HG02678 (cell line): ENCODE results near the gene LRRC15.

ENCODE experiments used
- ATAC-seq: cut with Tn5 transposase; IDR thresholded peaks from one replicate; pipeline ENCODE4 v1.9.1; 2021; ENCODE audit warnings: mild to moderate bottlenecking, moderate library complexity; ENCODE audit not compliant: unreplicated experiment

Gene LRRC15

DNA sequence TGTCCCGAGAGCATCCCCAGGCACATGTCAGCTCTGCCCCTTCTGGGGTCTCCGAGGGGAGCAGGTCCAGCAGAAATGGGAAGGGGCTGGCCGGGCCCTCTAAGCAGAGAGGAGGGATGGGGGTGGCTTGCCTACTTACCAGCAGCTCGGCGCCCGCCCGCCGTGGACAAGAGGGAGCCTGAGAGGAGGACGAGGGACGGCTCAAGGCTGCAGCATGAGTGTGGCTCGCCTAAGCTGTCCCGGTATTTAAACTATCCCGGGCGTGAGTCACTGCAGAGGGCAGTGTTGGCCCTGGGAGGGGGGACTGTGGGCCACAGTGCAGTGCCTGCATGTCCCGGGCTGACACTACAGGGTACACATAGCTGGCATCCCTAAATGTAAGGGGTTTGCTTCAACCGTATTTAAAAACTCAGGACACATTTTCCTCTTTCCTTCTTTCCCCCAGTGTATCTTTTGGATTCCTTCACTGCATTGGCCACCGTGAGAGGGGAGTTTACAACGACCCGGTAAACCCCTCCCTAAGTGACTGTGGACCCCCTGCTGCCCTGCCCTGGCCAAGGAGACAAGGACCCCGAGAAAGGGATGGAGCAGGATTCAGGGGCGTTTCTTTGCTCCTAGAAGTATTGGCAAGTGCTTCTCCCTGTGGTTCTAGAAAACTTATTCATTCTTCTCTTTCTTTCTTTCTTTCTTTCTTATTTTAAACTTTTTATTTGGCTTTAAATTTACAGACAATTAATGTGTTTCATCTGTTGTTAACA, at the start of gene LRRC15:
Gene LRRC15, minus strand, starts transcription at position 222 of the 758 bp plus-strand sequence. CDS start 8,700 bp downstream, outside the sequence.
- no peak for ATAC-seq

DNA sequence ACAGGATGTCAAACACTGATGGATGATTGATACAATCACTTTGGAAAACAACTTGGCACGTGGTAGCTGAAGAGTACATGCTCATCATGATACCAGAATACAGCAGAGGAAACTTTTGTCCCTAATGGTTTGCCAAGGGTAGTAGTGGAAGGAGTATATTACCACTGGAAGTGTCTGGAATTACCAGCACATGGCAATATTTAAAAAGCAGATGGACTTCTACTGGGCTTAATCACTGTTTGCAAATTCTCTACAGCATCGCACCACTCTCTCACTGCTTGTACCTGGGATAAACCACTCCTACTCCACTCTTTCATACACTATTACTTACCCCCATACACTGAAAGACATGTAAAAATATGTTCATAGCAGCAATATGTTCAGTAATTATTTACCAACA, 49.1 kb upstream of the LRRC15 start:
- ATAC-seq = no peak

DNA sequence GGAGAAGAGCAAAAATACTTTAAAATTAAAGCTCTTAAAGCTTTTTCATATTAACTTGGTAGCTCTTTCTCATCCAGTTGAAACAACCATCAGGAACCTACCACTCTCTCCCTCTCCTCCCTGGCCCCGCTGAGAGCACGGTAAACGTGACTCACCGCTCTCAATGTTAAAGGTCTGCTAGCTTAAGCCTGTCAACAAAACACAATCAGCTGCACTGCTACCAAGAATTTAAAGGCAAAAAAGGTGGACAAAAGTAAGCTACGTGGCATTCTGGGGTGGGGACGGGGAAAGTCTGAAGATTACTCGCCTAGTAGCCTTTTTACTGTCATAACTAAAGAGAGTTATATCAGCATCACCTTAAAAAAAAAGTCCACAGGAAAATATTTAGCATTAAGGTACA, 37.9 kb upstream of the LRRC15 start:
- no peak for ATAC-seq

DNA sequence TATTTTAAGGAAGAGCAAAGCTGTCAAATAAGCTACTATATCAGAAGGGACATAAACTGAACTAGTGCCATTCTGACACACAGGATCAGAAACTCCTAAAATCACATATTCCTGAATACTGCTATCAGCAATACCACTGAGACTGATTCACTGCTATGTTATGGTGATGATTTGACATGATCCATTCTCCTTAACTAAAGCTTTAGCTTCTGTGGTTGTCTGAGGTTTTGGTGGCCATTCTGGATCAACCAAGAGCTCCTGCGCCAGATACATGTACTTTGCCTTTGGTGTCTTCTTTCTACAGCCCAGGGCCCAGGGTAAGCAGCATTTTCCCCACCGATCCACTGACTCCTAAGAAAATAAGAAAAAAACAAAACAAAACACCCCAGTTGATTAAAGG, 36.2 kb upstream of the LRRC15 start:
- no peak for ATAC-seq

DNA sequence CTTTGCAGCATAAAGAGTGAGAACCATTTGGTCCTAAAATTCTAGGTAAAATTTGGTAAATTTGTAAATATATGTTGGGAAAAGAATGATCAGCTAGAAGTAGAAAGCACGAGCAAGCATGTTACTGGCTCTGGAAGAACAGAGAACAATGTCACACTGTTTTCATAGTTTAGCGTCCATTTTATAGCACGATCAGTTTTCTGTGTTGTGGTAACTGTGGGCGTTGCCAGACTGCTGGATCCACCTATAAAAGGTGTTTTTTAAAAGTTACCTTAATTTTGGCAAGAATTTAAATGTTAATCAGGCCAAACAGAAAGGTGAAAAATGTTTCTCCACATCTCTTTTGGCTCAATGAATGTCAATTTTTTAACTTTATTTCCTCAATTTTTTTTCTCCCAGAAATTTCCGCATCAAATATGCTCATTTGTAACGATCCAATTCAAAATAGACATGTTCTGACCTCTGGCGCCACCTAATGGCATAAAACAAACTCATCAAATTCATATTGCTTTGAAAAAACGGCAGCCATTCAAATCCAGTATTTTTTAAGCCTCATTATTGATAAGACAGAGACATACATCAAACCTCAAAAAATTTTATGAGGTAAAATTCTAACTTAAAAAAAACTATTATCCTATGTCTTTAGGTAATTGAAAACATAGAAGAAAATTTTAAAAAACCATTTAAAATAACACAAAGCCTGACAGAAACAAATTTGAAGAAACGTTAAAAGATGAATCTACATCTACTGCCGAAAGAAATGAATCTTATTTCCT, 35.0 kb upstream of the LRRC15 start:
- no peak for ATAC-seq

DNA sequence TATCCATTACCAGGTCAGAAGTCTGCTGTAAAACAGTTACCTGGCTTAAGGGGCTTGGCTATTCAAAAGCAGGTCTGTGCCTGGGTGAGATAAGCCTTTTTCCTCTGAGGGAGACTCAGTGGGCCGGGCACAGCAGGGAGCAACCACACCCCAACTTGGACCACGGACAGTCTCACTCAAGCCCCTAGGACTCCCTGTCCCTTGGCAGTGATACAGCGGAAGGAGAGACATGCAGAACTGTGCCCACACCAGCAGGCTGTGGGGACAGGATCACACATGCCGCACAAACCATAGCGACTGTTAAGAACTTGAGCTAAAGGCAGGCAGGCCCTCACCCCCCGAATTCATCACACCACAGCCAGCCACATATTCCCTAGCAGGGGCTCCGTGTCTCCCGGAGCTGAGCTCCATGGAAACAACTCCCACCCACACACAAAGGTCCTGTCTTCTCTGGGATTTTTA, 32.4 kb upstream of the LRRC15 start:
- ATAC-seq = no peak

DNA sequence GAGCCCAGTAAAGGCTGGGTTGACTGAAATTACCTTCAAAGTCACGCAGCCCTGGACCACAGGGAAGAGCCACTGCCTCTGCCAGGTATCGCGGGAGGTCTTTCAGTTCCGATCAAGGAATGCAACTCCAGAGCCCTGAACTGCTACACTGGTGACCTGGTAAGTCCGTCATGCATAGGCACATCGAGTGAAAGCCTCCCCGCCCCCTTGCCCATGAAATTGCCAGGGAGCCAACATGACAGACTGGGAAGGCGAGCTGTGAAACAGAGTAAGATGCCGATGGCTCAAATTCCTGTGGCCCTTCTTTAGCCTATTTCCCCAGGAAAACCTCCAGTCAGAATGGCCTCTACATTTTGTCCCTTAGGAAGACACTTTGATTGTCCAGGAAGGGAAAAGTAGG, 31.8 kb upstream of the LRRC15 start:
- ATAC-seq = no peak

DNA sequence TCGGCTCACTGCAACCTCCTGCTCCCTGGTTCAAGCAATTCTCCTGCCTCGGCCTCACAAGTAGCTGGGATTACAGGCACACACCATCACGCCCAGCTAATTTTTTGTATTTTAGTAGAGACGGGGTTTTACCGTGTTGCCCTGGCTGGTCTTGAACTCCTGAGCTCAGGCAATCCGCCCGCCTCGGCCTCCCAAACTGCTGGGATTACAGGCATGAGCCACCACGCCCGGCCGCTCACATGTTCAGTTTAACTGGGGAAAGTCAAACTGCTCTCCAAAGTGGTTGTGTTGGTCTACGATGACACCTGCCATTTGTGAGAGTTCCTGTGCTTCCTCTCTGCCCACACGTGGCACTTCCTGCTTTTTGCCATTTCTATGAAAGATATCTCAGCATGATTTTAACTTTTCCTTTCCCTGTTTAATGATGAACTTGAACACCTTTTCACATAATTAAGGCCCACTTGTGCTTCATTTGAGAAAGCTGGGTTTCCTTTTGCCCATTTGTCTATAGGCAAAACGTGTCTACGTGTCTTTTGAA, 30.4 kb upstream of the LRRC15 start:
- ATAC-seq = no peak

DNA sequence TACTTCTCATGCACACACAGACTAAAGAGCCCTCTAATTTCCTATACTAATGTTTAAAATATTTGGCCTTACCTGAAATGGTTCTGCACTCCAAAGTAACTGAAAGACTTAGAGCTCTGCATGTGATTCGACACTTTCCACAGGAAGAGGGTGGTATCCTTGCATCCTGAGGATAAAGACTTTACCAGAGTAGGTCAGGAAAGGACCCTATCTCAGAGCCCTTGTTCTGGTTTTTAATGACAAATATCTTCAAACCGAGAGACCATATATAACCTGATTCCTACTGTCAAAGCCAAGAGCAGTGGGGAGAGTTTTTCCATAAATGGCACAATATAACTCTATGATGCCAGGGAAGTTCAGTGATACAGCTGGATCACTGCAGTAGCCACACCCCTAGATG, 29.6 kb upstream of the LRRC15 start, which contains the start of gene GP5:
Gene GP5, minus strand, starts transcription at position 101 of the 400 bp plus-strand sequence. CDS start 984 bp downstream, outside the sequence.
- no peak for ATAC-seq

DNA sequence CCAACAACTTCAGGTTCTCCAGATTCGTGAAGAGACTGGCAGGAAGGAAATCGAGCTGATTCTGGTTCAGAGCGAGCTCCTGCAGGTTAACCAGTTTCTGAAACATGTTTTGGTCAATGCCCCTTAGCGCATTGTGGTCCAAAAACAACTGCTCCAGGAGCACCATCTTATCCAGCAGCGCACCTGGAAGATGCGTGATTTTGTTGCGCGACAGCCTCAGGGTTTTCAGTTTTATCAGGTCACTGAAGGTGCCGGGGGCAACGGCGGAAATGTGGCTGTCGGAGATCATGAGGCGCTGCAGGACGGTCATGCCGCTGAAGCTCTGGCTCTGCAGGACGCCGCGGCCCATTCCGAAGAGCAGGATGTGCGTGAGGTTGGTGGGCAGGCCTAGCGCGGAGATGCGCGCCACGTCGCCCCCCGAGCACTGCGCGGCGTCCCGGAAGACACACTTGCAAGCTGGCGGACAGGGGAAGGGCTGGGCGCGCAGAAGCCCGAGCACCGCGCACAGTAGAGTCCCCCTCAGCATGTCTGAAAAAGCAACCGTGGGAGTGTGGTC, 28.3 kb upstream of the LRRC15 start:
- ATAC-seq = no peak

DNA sequence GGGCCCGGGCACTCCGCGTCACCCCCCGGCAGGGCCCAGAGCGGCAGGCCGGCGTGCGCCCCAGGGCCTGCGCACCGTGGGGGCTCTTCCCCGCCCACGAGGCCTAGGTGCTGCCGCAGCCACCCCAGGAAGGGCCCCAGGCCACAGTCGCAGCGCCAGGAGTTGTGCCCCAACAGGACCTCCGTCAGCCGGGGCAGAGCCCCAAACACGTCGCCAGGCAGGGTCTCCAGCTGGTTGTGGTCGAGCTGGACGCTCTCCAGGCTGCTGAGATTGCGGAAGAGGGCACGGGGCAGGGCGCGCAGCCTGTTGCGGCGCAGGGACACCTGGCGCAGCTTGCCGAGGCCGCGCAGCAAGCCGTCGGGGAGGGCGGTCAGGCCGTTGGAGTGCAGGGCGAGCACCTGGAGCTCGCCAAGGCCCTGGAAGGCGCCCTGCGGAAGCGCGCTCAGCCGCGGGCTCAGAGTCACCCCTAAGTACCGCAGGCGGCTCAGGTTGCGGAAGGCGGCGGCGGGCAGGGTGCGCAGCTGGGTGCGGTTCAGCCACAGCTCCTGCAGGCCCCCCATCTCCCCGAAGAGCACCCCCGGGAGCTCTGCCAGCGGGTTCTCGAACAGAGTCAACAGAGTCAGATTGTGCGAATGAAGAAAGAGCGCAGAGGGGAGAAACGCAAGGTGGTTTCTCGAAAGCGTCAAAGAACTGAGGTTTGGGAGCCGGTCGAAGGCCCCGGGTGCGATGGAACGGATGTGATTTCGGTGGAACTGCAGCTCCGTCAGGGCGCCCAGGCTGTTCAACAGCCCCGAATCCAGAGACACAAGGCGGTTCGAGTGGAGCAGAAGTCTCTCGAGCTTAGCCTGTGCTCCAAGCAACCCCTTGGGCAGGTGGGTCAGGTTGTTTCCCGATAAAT, 27.6 kb upstream of the LRRC15 start:
- peak; percentile 53 for ATAC-seq

DNA sequence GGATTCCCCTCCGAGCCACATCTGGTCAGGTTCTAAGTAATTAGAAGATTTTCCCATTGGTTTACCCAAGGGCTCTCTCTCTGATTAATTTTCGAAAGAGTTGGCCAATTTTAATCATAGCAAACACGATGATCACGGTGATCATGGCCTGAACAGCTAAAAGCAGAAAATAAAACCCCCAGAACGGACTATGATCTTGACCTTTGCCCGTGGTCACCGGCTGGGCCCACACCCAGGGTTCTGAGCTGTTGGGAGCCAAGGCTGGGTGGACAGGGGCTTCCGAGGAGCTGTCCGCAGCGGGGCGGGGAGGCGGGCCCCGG, 27.0 kb upstream of the LRRC15 start:
- peak; percentile 15 for ATAC-seq

DNA sequence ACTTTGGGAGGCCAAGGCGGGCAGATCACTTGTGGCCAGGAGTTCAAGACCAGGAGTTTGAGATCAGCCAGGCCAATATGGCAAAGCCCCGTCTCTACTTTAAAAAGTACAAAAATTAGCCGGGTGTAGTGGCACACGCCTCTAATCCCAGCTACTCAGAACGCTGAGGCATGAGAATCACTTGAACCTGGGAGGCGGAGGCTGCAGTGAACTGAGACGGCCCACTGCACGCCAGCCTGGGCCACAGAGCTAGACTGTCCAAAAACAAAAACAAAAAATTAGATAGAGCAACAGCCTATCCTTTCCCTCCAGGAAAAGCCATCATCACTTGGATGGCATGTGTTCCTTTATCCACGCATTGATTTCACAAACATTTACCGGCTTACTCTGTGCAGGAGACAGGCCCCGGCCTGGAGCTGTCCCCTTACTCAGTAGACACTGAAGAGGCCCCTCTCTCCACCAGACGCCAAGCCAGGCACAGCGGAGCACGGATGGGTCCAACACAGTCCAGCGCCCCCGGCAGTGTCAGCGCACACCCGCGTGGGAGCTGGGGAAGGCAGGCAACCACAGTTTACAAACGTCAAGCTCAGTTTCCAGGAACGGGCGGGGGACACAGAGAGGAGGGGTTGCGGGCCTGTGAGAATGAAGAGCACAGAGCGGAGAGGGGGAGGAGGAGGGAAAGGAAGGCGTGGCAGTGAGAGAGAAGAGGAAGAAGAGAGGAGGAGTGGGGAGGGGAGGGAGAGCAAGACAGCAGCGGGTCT, 26.4 kb upstream of the LRRC15 start:
- no peak for ATAC-seq

DNA sequence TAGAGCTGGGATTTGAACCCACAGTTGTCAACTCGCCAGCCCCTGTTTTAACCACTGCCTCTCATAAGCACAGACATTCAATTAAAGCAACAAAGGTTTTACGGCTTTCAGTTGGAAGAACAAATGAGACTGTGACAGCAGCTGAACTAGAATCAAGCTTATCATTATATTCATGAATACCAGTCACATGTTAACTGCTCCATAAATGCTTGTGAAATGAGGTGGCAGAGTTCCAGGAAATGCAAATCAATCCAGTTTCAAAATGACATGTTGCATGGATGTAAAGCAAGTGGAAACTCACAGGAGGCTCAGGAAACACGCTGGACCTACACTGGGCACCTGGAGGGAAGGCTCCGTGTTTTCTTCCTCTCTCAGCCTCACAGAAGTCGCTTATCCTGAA, 25.7 kb upstream of the LRRC15 start:
- ATAC-seq = no peak

DNA sequence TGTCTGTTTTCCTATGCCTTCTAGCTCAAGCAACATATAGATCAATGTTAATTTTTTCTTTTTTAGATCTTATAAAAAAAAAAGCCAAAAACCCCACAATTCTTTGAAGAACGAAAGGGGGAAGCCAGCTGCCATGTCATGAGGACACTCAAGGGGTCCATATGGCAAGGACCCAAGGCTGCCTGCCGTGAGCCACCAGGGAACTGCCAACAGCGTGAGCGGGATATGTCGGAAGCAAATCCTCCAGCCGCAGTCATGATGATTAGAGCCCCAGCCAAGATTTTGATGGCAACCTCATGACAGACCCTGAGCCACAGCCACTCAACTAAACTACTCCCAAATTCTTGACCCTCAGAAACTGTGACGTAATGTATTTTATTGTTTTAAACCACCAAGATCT, 23.0 kb upstream of the LRRC15 start:
- no peak for ATAC-seq

DNA sequence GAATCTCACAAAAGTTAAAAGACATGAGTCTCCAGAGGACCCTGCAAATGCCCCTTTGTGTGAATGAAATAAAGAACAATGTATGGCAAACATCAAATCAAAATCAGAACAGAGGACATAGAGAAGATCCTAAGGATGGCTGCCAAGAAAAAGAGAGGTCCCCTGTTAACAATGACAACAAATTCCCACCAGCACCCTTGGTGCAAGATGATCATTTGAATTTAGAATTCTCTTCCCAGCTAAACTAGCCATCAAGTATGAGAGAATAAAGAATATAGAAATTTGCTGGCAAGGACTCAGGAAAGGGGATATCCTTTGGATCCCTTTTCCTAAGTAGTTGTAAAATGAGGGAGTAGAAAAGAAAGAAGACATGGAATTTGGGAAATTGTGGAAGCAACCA, 21.3 kb upstream of the LRRC15 start:
- ATAC-seq = no peak

DNA sequence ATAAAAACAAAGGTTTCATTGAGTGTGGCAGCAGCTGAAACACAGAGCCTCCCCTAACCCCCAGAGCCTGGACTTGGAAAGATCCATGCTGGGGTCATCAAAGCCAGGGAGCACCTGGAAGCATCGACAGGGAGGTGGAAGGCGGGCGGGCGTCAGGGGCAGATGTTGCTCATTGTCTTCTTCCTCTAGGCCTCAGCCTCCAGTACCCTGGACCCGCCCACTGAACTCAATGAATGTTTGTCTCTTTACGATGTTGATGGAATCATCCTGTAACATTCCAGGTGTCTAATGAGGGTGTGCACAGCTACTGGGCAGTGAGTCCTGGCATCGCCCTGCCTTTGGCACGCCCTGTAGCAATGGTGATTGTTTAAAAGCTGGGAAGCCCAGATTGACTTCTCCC, 19.7 kb upstream of the LRRC15 start:
- no peak for ATAC-seq

DNA sequence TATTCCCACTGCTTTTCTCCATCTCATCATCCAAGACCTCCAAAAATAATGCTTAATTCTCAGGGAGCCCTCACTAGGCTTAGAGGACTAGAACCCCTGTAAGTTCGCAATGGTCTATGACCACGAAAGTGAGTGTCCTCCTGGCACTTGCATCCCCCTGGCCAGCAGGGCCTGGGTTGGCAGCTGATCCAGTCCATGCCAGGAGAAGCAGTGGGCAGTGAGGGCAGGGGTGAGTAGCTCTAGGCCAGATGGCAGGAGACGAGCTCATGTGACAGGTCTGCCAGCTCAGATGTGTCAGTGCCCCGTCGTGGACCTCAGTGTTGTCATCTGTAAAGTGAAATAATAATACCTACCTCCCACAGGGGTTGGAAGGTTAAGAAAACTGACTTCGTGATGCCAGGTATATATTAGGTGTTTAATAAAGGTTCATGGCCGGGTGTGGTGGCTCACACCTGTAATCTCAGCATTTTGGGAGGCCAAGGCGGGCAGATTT, 18.4 kb upstream of the LRRC15 start:
- no peak for ATAC-seq

DNA sequence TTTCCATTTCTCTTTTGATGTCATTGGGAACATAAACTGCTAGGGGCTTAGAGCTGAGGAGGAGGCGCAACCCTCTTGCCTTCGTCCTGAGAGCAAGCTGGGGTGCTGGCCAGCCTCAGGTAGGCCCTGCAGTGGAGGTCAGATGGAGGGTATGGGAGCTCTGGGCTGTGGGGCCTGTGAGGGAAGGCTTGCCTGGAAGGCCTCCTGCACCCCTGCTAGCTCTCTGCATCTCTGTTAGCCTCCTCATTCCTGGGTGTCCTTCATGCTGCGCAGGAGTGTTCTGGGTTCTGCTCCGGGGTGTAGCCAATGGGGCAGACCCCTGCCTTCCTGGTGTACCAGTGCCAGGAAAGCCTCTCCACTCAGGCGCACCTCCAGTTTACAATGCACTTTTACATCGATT, 17.7 kb upstream of the LRRC15 start:
- ATAC-seq = no peak

DNA sequence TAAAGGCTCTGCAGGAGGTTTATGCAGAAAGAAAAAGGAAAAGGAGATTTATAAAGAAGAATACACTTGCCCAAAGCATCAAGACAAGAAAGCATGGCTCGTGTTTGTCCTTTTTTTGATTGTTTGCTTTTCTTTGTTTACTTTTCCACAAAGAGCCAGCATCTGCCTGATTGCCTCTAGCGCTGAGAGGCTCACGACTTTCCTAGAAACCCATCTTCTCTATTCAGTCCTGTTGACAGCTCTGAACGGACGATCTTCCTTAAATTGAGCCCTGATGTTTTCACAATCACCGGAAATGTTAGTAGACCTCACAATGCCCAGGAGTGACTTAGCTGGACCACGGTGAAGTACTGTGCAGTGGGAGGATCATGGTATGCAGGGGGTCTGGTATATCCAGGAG, 17.1 kb upstream of the LRRC15 start:
- no peak for ATAC-seq
